ENCODE data around the gene PIGU. TPM values are rescaled to one million over a fixed set of nuclear protein-coding genes. Genes with fewer than 3 reads are reported as not detected.
A peak's percentile ranks its signal among the peaks of the same experiment; 100 is the strongest.

Gene PIGU
- total and polyA plus RNA-seq, 5 donors from 2014 or later, result 9.7 to 44.6 (median 35.5) TPM

DNA sequence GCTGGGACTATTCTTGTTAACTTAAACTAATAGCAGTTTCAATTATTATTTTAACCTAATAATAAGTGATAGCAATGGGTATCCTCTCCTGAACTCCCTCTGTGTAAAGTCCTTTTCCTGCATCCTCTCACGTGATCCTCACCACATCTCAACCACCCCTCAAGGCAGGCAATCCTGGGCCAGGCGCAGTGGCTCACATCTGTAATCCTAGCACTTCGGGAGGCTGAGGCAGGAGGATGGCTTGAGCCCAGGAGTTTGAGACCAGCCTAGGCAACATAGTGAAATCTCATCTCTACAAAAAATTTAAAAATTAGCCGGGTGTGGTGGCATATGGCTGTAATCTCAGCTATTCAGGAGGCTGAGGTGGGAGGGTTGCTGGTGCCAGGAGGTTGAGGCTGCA is 94.7 kb downstream of the PIGU start:
- Histone ChIP-seq H3K27me3 (ENCODE audit: control insufficient read depth, insufficient read depth, low read length) (no peaks in the 10 kb centered on the region), H3K36me3 (ENCODE audit: control insufficient read depth, insufficient read depth, low read length) (peaks cover 20% of the 10 kb centered on the region), H3K4me1 (ENCODE audit: control insufficient read depth, insufficient read depth, low read length, poor library complexity, severe bottlenecking) (peaks cover 31% of the 10 kb centered on the region), H3K4me3 (ENCODE audit: low read depth, low read length) (no peak overlapping the region), H3K27ac (ENCODE audit: insufficient read depth, low read length, poor library complexity, severe bottlenecking) (peak overlapping the region; percentile 64), H3K9me3 (ENCODE audit: control insufficient read depth in 2 of 2, low read length in 2 of 2) (no peaks in the 10 kb centered on the region)
- no peaks in the 10 kb centered on the region for H3K9me3 Mint-ChIP-seq
- no peak for DNase-seq
- no peak overlapping the region for H3K4me3 Mint-ChIP-seq
- peaks cover 16% of the 10 kb centered on the region for H3K36me3 Mint-ChIP-seq
- ATAC-seq (ENCODE audit: low read depth in 2 of 2), result no peak
- H3K4me1 Mint-ChIP-seq, result peaks cover 14 to 40% (median 27%) of the 10 kb centered on the region in 4 donors
- peak overlapping the region; percentile 91 to 96 (median 93) for H3K27ac Mint-ChIP-seq
- H3K27me3 Mint-ChIP-seq, result no peaks in the 10 kb centered on the region

DNA sequence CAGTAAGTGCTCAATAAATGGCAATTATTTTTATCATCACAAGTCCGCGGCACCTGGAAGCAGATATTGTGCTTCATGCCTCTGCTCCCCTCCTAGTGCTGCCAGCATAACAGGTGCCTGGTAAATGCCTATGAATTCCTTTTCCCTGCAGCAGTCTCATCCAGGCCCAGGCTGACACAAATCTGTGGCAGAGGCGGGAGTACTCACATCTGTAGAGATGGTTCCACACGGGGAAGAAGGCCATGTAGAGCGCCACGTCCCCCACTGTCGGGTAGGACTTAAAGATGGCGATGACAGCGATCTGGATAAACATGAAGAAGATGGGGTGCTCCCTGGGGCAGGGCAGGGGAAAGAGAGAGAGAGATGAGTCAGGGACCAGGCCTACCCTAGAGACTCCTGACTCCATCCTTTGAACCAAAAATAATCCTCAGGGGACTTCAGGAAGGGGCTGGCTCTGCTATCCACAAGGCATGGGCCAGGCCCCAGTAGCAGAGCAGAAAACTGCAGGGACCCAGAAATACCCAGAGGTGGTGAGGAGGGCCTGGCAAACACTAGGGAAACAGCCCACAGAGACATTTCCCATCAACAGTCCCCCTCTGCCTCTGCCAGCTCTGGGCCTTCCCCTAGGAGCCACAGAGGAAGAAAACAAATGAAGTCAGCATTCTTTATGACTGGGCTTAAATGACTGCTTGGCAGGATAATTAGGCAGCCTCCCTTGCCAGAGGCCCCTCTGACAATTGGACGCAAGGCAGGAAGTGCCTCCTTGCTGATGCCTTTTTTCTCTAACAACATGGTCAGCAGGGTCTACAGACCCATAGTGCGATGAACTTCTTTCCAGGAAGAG is 95.3 kb downstream of the PIGU start:
- no peaks in the 10 kb centered on the region for H3K9me3 Mint-ChIP-seq
- H3K27ac ChIP-seq (ENCODE audit: insufficient read depth, low read length, poor library complexity, severe bottlenecking), result peak overlapping the region; percentile 64
- no peaks in the 10 kb centered on the region for H3K9me3 ChIP-seq (ENCODE audit: control insufficient read depth in 2 of 2, low read length in 2 of 2)
- H3K4me1 Mint-ChIP-seq, result peaks cover 14 to 40% (median 27%) of the 10 kb centered on the region in 4 donors
- DNase-seq (peak in 1 of 3 donors; percentile 48), ATAC-seq (ENCODE audit: low read depth in 2 of 2) (no peak)
- no peak overlapping the region for H3K4me3 Mint-ChIP-seq
- H3K4me3 ChIP-seq (ENCODE audit: low read depth, low read length), result no peak overlapping the region
- no peaks in the 10 kb centered on the region for H3K27me3 Mint-ChIP-seq
- peaks cover 31% of the 10 kb centered on the region for H3K4me1 ChIP-seq (ENCODE audit: control insufficient read depth, insufficient read depth, low read length, poor library complexity, severe bottlenecking)
- H3K36me3 Mint-ChIP-seq, result peaks cover 16% of the 10 kb centered on the region
- peak overlapping the region; percentile 89 to 96 (median 93) for H3K27ac Mint-ChIP-seq
- peaks cover 17% of the 10 kb centered on the region for H3K36me3 ChIP-seq (ENCODE audit: control insufficient read depth, insufficient read depth, low read length)
- H3K27me3 ChIP-seq (ENCODE audit: control insufficient read depth, insufficient read depth, low read length), result no peaks in the 10 kb centered on the region

DNA sequence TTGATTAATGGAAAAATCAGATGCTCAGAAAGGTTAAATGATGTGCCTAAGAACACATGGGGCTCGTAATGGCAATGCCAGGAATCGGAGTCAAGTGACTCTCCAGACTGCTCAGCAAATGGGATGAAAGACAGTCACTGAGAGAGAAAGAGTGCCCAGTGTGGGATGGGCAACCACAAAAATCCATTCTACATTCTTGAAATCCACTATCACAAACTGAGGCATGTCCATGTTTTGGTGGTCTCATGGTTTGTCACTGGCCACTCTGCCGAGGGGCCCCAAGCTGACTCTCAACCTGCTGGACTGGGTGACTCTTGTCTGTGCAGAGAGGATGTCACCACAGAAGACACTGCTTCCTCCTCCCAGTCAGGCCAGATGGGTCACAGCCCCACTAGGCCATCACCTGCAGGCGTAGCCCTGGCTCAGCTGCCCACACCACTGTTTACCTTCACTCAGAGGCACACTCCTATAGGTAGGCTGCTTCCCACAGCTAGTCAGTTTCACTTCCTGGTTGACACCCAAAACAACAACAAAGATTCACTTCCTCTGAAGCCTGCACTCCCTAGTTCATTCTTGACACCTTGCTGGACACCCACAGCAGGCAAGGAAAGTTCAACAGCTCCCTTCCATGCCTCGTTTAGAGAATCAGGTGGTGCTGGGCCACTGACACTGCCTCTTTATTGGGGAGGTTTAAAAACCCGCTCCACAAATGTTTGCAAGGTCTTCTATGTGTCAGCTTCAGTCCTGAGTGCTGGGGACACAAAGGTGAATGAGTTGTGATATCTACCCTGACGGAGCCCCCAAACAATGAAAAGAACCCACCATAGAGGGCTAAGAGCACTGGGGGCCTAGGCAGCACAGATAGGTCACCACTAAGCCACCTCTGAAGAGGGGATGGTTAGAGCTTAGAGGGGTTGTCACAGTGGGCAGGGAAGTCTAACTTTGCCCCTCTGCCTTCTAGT is 96.6 kb downstream of the PIGU start:
- ATAC-seq (ENCODE audit: low read depth in 2 of 2) (peak; percentile 68 to 72), DNase-seq (peak in 1 of 3 donors; percentile 69)
- Mint-ChIP-seq H3K4me3 (peak overlapping the region in 3 of 4 donors; percentile 7 to 62 (median 53)), H3K36me3 (peaks cover 11% of the 10 kb centered on the region), H3K27ac (peak overlapping the region; percentile 93 to 96 (median 95)), H3K27me3 (no peaks in the 10 kb centered on the region), H3K9me3 (no peaks in the 10 kb centered on the region), H3K4me1 (peaks cover 14 to 40% (median 27%) of the 10 kb centered on the region in 4 donors)
- peaks cover 12% of the 10 kb centered on the region for H3K36me3 ChIP-seq (ENCODE audit: control insufficient read depth, insufficient read depth, low read length)
- peak overlapping the region; percentile 32 for H3K4me3 ChIP-seq (ENCODE audit: low read depth, low read length)
- no peaks in the 10 kb centered on the region for H3K9me3 ChIP-seq (ENCODE audit: control insufficient read depth in 2 of 2, low read length in 2 of 2)
- peak overlapping the region; percentile 64 for H3K27ac ChIP-seq (ENCODE audit: insufficient read depth, low read length, poor library complexity, severe bottlenecking)
- H3K4me1 ChIP-seq (ENCODE audit: control insufficient read depth, insufficient read depth, low read length, poor library complexity, severe bottlenecking), result peaks cover 31% of the 10 kb centered on the region
- no peaks in the 10 kb centered on the region for H3K27me3 ChIP-seq (ENCODE audit: control insufficient read depth, insufficient read depth, low read length)

DNA sequence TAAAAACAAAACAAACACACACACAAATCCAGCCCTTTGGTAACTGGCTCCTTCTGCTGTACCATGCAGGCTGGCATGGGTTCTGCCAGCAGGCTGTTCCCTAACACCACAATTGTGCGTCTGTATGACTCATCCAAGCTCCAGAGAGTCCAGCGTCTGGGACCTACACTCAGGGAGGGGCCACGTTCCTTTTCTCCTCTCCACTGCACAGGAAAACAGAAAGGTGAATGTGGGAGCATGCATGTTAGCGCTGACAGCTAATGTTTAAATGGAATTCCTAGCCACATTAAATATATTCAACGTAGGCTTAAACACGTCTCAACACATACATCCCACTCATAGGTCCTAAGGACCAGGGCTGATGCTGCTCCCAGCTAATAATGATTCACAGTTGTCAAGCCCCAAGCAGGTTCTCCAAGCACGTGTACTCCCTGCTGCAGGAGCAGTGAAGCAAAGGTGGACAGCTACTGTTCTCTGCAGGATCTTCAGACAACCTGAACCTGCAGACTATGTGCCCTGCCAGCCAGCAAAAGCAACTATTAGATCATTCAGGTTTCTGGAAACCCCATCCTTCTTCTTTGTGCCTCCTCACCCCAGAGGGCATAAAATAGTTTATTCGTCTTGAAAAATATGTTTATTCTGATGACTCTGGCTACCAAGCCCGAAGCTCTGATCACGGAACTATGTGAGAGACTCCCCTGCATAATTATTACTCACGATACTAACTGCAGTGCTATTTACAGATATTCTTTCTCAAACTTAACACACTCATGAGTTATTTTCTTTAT is 97.5 kb downstream of the PIGU start:
- DNase-seq (no peak), ATAC-seq (ENCODE audit: low read depth in 2 of 2) (no peak)
- H3K9me3 Mint-ChIP-seq, result no peaks in the 10 kb centered on the region
- H3K4me1 Mint-ChIP-seq, result peaks cover 14 to 40% (median 27%) of the 10 kb centered on the region in 4 donors
- Histone ChIP-seq H3K27ac (ENCODE audit: insufficient read depth, low read length, poor library complexity, severe bottlenecking) (peak overlapping the region; percentile 64), H3K9me3 (ENCODE audit: control insufficient read depth in 2 of 2, low read length in 2 of 2) (no peaks in the 10 kb centered on the region), H3K27me3 (ENCODE audit: control insufficient read depth, insufficient read depth, low read length) (no peaks in the 10 kb centered on the region), H3K36me3 (ENCODE audit: control insufficient read depth, insufficient read depth, low read length) (peaks cover 9% of the 10 kb centered on the region), H3K4me3 (ENCODE audit: low read depth, low read length) (peak overlapping the region; percentile 32), H3K4me1 (ENCODE audit: control insufficient read depth, insufficient read depth, low read length, poor library complexity, severe bottlenecking) (peaks cover 31% of the 10 kb centered on the region)
- peak overlapping the region in 2 of 4 donors; percentile 53 to 62 for H3K4me3 Mint-ChIP-seq
- H3K27ac Mint-ChIP-seq, result peak overlapping the region in 2 of 3 donors; percentile 93 to 96
- H3K36me3 Mint-ChIP-seq, result peaks cover 15% of the 10 kb centered on the region
- H3K27me3 Mint-ChIP-seq, result no peaks in the 10 kb centered on the region

DNA sequence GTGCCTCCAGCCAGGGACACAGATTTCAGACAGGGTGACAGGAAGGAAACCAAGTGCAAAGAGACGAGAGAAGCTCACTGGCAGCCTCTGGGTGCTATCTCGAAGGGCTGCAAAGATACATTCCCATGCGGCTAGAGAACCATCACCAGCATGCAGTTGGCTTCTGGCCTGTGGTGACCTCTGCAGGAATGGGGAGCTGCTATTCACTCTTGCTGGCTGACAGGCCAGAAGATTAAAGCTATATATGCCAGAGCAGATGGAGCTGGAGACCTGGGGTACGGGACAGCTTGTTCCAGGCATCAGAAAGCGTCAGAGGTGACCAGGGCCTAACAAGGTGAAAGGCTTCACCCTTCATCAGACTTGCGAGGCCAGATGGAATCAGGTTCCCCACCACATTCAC is 98.4 kb downstream of the PIGU start:
- Mint-ChIP-seq H3K27me3 (no peaks in the 10 kb centered on the region), H3K4me1 (peaks cover 14 to 40% (median 28%) of the 10 kb centered on the region in 4 donors), H3K36me3 (peaks cover 16% of the 10 kb centered on the region), H3K9me3 (no peaks in the 10 kb centered on the region), H3K27ac (peak overlapping the region in 2 of 3 donors; percentile 81 to 83), H3K4me3 (no peak overlapping the region)
- peaks cover 31% of the 10 kb centered on the region for H3K4me1 ChIP-seq (ENCODE audit: control insufficient read depth, insufficient read depth, low read length, poor library complexity, severe bottlenecking)
- peak overlapping the region; percentile 14 for H3K27ac ChIP-seq (ENCODE audit: insufficient read depth, low read length, poor library complexity, severe bottlenecking)
- no peaks in the 10 kb centered on the region for H3K9me3 ChIP-seq (ENCODE audit: control insufficient read depth in 2 of 2, low read length in 2 of 2)
- H3K4me3 ChIP-seq (ENCODE audit: low read depth, low read length), result no peak overlapping the region
- no peaks in the 10 kb centered on the region for H3K27me3 ChIP-seq (ENCODE audit: control insufficient read depth, insufficient read depth, low read length)
- no peak for ATAC-seq (ENCODE audit: low read depth in 2 of 2)
- DNase-seq, result no peak
- peaks cover 4% of the 10 kb centered on the region for H3K36me3 ChIP-seq (ENCODE audit: control insufficient read depth, insufficient read depth, low read length)

DNA sequence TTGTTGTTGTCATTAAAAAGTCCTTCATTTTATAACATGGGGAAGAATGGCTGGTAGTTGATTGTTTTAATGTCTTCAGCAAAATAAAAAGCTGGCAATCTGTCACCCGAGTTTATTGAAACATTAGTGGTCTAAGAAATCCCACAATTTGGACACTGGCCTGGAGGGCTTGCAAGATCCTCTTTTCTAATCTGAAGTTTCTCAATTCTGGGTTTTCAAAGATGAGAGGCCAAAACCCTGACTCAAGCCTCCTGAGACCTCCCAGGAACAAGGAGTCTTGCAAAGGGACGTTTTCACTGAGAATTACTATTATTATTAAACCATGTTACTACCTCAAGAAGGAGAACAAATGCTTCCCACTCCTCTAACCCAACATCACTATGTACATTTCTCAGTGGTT is 98.9 kb downstream of the PIGU start:
- Histone ChIP-seq H3K9me3 (ENCODE audit: control insufficient read depth in 2 of 2, low read length in 2 of 2) (no peaks in the 10 kb centered on the region), H3K27me3 (ENCODE audit: control insufficient read depth, insufficient read depth, low read length) (no peaks in the 10 kb centered on the region), H3K27ac (ENCODE audit: insufficient read depth, low read length, poor library complexity, severe bottlenecking) (no peak overlapping the region), H3K4me1 (ENCODE audit: control insufficient read depth, insufficient read depth, low read length, poor library complexity, severe bottlenecking) (peaks cover 31% of the 10 kb centered on the region), H3K4me3 (ENCODE audit: low read depth, low read length) (no peak overlapping the region), H3K36me3 (ENCODE audit: control insufficient read depth, insufficient read depth, low read length) (peaks cover 7% of the 10 kb centered on the region)
- Mint-ChIP-seq H3K9me3 (no peaks in the 10 kb centered on the region), H3K36me3 (peaks cover 19% of the 10 kb centered on the region), H3K27me3 (no peaks in the 10 kb centered on the region), H3K27ac (peak overlapping the region in 2 of 3 donors; percentile 81 to 83), H3K4me3 (no peak overlapping the region), H3K4me1 (peaks cover 18 to 40% (median 28%) of the 10 kb centered on the region in 4 donors)
- DNase-seq (no peak), ATAC-seq (ENCODE audit: low read depth in 2 of 2) (no peak)

DNA sequence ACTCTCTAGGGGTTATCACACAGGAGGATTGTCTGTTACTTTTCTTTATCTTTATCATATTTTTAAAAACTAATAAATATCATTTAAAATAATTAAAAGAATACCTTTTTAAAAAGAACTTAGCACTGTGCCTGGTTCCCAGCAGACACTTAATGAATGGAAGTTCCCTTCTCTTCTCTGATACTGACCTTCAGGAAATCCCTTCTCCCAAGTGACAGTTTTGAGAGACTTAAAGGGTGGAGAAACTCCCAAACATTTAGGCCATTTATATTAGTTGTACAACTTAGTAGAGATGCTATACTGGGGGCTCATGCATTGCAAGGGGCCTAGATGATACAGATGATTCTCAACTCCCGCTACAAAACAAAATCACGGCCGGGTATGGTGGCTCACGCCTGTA is 99.8 kb downstream of the PIGU start:
- ATAC-seq (ENCODE audit: low read depth in 2 of 2) (no peak), DNase-seq (no peak)
- peaks cover 19 to 36% (median 26%) of the 10 kb centered on the region in 4 donors for H3K4me1 Mint-ChIP-seq
- H3K4me3 Mint-ChIP-seq, result no peak overlapping the region
- H3K4me1 ChIP-seq (ENCODE audit: control insufficient read depth, insufficient read depth, low read length, poor library complexity, severe bottlenecking), result peaks cover 29% of the 10 kb centered on the region
- no peak overlapping the region for H3K4me3 ChIP-seq (ENCODE audit: low read depth, low read length)
- no peaks in the 10 kb centered on the region for H3K9me3 ChIP-seq (ENCODE audit: control insufficient read depth in 2 of 2, low read length in 2 of 2)
- no peaks in the 10 kb centered on the region for H3K9me3 Mint-ChIP-seq
- H3K36me3 ChIP-seq (ENCODE audit: control insufficient read depth, insufficient read depth, low read length), result peaks cover 7% of the 10 kb centered on the region
- H3K27me3 ChIP-seq (ENCODE audit: control insufficient read depth, insufficient read depth, low read length), result no peaks in the 10 kb centered on the region
- no peak overlapping the region for H3K27ac Mint-ChIP-seq
- peaks cover 19% of the 10 kb centered on the region for H3K36me3 Mint-ChIP-seq
- no peak overlapping the region for H3K27ac ChIP-seq (ENCODE audit: insufficient read depth, low read length, poor library complexity, severe bottlenecking)
- H3K27me3 Mint-ChIP-seq, result no peaks in the 10 kb centered on the region
